Mononuclear cell (primary cell): ENCODE measurements around the gene GATA6. TPM values are rescaled to one million over a fixed set of nuclear protein-coding genes. Genes with fewer than 3 reads are reported as not detected.

ENCODE experiments used
- H3K27me3 ChIP-seq: 2 replicates; pipeline ENCODE4 v1.6.0; 2011; ENCODE audit warnings: low read length, control low read depth; ENCODE audit not compliant: insufficient read depth
- H3K4me1 ChIP-seq: 2 replicates; pipeline ENCODE4 v1.5.1; 2011; ENCODE audit warnings: mild to moderate bottlenecking, low read length, control low read depth; ENCODE audit not compliant: insufficient read depth
- H3K4me3 ChIP-seq: 2 replicates; pipeline ENCODE4 v1.5.1; 2011; ENCODE audit warnings: mild to moderate bottlenecking, low read length, moderate library complexity
- H3K9me3 ChIP-seq: 2 replicates; pipeline ENCODE4 v1.5.1; 2011; ENCODE audit warnings: low read depth, mild to moderate bottlenecking, control low read depth, low read length
- total RNA-seq: library from RNA; depleted of rRNA; stranded (reverse); fragments of >200 nt; gene quantifications from one replicate; pipeline ENCODE4 v1.2.3, GENCODE V29; 2012

Gene GATA6
- total RNA-seq, 1 donor, result 0.10 TPM

DNA sequence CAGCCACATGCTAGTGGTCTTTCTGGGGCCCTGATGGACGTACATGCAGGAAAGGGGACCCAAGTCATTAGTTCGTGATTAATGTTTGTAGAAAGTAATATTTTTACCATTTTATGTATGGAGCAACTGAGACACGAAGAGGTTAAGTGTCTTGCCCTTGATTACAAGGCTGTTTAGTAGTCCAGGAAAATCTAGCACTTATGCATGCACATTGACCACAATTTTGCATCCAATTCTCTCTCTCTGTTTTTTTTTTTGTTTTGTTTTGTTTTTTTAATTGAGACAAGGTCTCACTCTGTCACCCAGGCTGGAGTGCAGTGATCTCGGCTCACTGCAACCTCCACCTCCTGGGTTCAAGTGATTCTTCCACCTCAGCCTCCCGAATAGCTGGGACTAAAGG, 8.3 kb upstream of the GATA6 start:
- H3K4me3 ChIP-seq, result no peak overlapping the region
- H3K4me1 ChIP-seq, result no peaks in the 10 kb centered on the region
- no peaks in the 10 kb centered on the region for H3K9me3 ChIP-seq
- peaks cover 57% of the 10 kb centered on the region for H3K27me3 ChIP-seq

DNA sequence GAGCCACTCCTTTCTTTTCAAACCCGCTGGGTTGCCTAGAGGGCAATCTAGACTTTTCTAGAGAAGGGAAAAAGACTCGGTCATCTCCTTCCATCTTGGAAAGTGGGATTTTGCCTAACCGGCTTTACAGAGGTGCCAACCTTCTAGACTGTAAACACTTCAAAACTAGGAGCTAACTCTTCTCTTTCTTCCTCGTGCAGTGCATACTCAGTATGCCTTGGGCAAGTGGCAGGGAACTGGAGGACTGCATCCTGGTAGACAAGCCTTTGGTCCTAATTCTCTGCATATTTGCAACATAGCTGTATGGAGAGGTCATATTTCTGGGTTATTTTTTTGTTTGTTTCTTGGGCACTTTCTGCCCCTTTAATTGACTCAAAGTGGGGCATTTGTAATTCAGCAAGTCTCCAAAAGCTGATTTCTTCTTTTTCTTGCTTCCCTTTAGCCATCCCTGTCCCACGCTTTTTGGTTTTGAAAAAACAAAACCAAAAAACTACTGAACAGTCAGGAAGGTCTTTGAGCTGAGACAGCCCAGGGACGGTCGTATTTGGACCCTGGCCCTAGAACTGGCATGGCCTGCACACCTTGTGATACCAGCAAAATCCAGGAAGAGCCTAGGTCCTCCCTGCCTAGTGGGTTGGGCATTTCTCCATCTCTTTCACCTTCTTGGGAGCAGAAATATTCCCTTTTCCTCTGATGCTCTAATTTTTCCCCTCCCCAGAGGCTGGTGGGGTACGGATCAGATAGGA, 5.8 kb upstream of the GATA6 start:
- Histone ChIP-seq H3K9me3 (no peaks in the 10 kb centered on the region), H3K4me3 (no peak overlapping the region), H3K4me1 (peaks cover 8% of the 10 kb centered on the region), H3K27me3 (peaks cover 79% of the 10 kb centered on the region)

DNA sequence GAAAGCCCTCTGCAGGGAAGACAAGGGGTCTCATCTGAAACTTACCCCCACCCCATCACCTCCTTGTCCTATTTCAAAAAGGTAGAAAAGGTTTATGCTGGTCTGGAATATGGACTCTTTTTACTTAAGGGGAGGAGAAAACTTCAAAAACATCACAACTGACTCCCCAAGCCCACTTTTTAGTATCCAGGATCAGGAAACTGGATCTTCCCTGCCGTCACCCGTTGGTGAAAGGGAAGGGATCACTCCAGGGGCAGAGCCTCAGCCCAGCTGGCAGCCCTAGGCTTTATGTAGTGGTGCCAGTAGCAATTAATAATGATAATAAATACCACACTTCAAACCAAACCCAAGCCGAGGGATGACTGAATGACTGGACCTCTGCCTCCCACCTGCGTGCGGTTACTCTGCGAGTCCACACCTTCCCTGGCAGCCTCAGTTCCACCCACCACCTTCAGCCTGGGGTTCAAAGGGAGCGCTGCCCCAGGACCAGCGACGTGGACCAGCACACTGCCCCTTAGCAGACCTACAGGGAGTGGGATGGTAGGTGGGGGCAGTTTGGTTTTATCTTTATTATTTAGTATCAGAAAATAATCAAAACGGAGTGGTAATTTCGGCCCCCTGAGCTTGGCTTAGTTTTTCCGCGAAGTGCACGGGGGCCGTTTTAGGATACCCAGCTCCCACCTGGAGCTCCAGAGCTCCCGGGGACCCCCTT, 4.9 kb upstream of the GATA6 start:
- peaks cover 83% of the 10 kb centered on the region for H3K27me3 ChIP-seq
- no peak overlapping the region for H3K4me3 ChIP-seq
- peaks cover 11% of the 10 kb centered on the region for H3K4me1 ChIP-seq
- H3K9me3 ChIP-seq, result no peaks in the 10 kb centered on the region

GRCh38 chr18:22165049-22165602, 4.3 kb upstream of the GATA6 start:
- peaks cover 86% of the 10 kb centered on the region for H3K27me3 ChIP-seq
- H3K4me1 ChIP-seq, result peaks cover 17% of the 10 kb centered on the region
- H3K9me3 ChIP-seq, result no peaks in the 10 kb centered on the region
- H3K4me3 ChIP-seq, result no peak overlapping the region

DNA sequence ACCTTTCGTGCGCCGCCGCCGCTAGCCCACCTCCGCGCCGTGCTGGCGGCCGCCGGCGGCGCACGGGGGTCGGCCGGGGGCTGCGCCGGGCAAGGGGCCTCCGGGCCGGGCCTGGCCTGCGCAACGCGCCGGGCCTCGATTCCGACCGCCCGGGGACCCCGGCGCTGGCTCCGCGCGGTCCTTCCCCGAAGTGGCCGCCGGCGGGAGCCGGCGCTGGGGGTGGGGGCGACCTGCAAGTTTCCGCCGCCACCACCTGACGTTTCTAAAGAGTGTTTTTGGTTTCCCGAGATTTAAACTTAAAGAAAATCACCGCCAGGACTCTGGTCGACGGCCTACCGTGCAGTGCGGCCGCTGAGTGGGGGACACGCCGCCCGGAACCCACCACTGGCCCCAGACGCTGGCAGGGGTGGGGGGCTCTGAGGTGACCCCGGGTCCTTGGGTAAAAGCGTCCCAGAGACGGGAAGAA, 3.8 kb upstream of the GATA6 start:
- H3K27me3 ChIP-seq, result peaks cover 86% of the 10 kb centered on the region

GRCh38 chr18:22166069-22166950, 3.1 kb upstream of the GATA6 start:
- H3K4me1 ChIP-seq, result peaks cover 23% of the 10 kb centered on the region
- peaks cover 84% of the 10 kb centered on the region for H3K27me3 ChIP-seq
- H3K9me3 ChIP-seq, result no peaks in the 10 kb centered on the region
- H3K4me3 ChIP-seq, result no peak overlapping the region

More for the DNA sequence above, 3.8 kb upstream of the GATA6 start:
- Histone ChIP-seq H3K4me1 (peaks cover 17% of the 10 kb centered on the region), H3K4me3 (no peak overlapping the region), H3K9me3 (no peaks in the 10 kb centered on the region)

DNA sequence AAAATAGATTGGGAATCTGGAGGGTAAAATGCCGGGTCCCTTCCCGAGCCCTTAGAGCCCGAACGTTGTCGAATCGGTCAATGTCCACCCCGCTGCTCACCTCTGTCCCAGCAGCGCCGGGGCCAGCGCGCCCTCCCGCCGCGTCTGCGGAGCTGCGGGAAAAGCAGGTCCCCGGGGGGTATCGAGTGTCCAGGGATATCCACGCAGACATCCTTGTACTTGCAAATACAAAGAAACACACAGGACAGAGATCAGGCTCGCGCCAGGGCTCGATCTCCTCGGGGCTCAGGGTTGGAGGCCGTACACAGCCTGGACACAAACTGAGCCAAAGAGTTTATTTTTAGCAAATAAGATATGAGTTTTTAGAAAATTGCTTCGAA, 2.3 kb upstream of the GATA6 start:
- peaks cover 78% of the 10 kb centered on the region for H3K27me3 ChIP-seq
- H3K4me1 ChIP-seq, result peaks cover 23% of the 10 kb centered on the region
- no peaks in the 10 kb centered on the region for H3K9me3 ChIP-seq
- H3K4me3 ChIP-seq, result no peak overlapping the region

DNA sequence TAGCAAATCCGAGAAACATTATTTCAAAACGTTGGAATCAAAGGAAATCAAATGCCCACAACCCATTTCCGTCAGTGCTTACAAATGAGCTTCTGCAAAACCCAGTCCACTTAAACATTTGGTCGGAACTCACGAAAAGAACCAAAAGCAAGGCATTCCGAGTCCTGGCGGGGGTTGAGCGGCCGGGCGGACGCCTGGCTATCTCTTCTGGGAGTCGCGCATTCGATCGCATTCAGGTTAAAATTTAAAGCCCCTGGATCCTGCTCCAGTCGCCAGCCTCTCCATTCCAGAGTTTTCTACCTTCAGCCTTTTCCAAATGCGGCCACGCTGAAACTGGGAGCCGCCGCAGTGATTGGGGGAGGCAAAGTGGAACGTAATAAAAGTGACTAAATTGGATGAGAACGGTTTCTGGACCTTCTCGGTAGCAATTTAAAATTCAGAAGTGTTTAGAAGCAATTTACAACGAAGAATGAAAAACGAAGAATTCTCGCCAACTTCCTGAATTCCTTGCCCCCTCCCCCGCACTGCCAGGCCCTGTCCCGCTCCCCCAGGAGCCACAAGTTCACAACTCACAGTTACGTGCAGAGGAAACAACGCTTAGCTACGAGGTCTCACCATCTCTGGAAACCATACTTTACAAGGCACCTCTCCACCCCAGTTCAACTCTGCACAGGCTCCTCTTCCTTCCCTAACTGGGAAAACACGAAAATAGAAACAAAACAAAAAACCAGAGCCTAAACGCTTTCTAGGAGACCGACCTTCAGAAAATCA, 1.7 kb upstream of the GATA6 start:
- Histone ChIP-seq H3K4me3 (no peak overlapping the region), H3K9me3 (no peaks in the 10 kb centered on the region), H3K4me1 (peaks cover 23% of the 10 kb centered on the region), H3K27me3 (peaks cover 82% of the 10 kb centered on the region)

GRCh38 chr18:22168360-22168921, 948 bp upstream of the GATA6 start:
- Histone ChIP-seq H3K27me3 (peaks cover 82% of the 10 kb centered on the region), H3K9me3 (no peaks in the 10 kb centered on the region), H3K4me1 (peaks cover 23% of the 10 kb centered on the region), H3K4me3 (no peak overlapping the region)

GRCh38 chr18:22169889-22170420, 566 bp downstream of the GATA6 start:
- no peaks in the 10 kb centered on the region for H3K9me3 ChIP-seq
- H3K4me3 ChIP-seq, result peak overlapping the region; percentile 36
- H3K4me1 ChIP-seq, result peaks cover 23% of the 10 kb centered on the region
- peaks cover 82% of the 10 kb centered on the region for H3K27me3 ChIP-seq

GRCh38 chr18:22170421-22171257, 1.2 kb downstream of the GATA6 start:
- peak overlapping the region; percentile 36 for H3K4me3 ChIP-seq
- peaks cover 84% of the 10 kb centered on the region for H3K27me3 ChIP-seq
- peaks cover 23% of the 10 kb centered on the region for H3K4me1 ChIP-seq
- no peaks in the 10 kb centered on the region for H3K9me3 ChIP-seq

DNA sequence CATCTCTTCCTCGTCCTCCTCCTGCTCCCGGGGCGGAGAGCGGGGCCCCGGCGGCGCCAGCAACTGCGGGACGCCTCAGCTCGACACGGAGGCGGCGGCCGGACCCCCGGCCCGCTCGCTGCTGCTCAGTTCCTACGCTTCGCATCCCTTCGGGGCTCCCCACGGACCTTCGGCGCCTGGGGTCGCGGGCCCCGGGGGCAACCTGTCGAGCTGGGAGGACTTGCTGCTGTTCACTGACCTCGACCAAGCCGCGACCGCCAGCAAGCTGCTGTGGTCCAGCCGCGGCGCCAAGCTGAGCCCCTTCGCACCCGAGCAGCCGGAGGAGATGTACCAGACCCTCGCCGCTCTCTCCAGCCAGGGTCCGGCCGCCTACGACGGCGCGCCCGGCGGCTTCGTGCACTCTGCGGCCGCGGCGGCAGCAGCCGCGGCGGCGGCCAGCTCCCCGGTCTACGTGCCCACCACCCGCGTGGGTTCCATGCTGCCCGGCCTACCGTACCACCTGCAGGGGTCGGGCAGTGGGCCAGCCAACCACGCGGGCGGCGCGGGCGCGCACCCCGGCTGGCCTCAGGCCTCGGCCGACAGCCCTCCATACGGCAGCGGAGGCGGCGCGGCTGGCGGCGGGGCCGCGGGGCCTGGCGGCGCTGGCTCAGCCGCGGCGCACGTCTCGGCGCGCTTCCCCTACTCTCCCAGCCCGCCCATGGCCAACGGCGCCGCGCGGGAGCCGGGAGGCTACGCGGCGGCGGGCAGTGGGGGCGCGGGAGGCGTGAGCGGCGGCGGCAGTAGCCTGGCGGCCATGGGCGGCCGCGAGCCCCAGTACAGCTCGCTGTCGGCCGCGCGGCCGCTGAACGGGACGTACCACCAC, 2.1 kb downstream of the GATA6 start:
- Histone ChIP-seq H3K27me3 (peaks cover 84% of the 10 kb centered on the region), H3K9me3 (no peaks in the 10 kb centered on the region), H3K4me3 (no peak overlapping the region), H3K4me1 (peaks cover 23% of the 10 kb centered on the region)
